GM18858 (cell line): Measurements from ENCODE around the gene ERBB4.
"Not testable (repeated sequence)": the region's sequence is repeated elsewhere in the genome, so short reads cannot be mapped to it uniquely, and the experiment has no call there.

Source experiments
- ATAC-seq: cut with Tn5 transposase; IDR thresholded peaks from one replicate; pipeline ENCODE4 v1.9.1; 2021; ENCODE audit not compliant: unreplicated experiment

Gene ERBB4

DNA sequence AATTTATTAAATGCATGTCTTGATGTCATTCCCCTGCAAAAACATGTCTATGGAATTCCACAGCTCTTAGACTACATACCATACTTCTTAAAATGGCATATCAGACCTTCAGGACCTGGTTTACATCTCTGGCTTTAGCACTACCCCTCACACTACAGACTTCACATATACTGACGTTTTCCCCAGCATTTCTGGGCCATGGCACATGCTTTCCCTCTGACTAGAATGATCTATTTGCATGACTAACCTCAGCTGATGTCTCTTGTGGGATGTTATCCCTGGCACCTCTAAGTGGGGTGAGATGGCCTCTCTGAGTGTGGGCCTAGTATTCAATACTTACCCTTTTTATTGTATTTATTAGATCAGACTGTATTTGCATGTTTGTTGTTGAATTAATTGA is 381.6 kb downstream of the ERBB4 start:
- ATAC-seq = no peak

DNA sequence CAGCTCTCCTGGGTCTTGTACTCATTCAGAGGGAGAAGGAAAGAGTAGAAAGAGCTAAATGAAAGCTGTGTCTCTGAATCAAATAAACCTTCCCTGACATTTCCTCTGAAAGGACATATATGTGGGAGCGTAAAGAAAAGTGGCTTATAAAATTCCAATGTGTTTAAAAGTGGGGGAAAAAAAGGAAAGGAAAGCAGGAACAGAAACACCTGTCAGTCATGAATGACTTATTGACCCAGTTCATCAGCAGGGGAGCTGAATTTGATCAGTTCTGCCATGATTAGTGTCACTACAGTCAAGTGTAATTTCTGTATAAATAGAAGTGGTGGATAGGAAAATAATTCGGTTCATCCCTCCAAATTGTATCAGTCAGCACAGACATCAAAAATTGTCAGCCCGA is 382.5 kb downstream of the ERBB4 start:
- no peak for ATAC-seq

DNA sequence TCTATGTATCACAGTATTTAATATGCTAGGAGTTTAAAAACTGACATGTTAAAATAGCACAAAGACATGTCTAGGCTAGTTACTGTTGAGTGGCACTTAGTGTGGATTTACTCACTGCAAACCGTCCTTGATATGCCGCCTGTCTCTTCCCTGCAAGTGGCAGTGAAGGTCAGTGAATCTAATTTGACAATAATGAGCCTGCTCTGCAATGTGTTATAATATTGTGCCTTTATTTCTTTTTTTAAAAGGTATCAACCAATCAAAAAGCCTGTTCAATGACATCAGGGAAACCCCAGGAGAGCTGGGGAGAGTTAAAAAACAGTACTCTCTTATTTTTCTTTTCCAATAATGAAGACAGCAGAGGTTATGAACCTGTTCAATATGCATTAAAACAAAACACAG is 384.1 kb downstream of the ERBB4 start:
- no peak for ATAC-seq

DNA sequence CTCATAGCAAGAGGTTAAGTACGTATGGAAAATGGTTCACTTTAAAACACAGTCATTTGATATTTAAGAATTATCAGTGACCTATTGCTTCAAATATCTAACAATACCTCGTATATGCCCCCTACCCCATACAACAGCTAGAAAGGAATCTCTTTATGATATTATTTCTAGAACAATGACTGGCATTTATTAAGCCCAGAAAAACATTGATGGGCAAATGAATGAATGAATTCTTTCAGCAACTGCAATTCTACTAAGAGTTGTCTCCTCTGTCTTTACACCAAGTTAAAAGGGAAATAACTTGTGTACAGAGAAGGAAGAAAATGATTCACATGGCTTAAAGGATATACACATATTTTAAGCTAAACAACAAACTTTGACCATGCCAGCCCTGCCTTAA is 384.7 kb downstream of the ERBB4 start:
- ATAC-seq = no peak

DNA sequence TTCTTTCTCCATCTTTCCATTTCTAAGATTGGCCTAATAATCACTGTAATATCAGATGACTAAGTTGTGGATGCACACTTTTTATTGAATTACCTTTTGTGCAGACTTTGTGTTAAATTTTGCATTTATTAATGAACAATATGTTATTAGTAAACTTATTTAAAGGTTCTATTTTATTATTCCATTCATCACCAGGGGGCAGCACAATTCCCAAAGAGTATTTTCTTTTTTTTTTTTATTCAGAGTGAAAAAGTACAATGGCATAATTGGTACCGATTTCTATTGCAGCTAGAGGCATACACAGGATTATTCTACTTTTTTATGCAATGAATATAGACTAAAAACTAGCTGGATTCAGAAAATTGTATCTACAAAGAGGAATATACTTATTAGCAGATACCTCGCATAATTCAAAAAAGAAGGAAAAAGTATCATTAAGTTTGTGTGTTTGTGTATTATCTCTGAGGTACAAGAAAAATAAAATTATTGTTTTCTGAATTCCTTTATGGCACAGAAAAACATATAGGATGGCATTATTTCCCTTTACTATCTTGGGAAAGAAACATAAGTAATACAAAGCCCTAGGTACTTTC is 390.6 kb downstream of the ERBB4 start:
- no peak for ATAC-seq

DNA sequence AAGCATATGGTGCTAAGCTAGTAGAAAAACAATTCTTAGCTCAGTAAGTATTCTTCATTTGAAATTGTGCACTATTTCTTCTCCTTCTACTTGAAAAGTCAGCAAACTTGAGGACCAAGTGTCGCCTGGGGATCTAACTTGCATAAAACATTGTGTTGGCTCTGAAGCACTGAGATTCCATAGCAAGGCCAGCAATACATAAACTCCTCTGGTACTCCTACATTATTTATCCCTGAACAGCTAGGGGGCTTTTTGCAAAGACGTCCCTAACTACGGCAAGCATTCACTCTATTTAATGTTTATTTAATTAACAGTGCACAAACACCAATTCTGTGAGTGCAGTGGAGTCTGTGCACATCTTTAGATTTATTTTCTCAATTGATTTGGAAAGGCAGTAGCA is 392.2 kb downstream of the ERBB4 start:
- no peak for ATAC-seq

DNA sequence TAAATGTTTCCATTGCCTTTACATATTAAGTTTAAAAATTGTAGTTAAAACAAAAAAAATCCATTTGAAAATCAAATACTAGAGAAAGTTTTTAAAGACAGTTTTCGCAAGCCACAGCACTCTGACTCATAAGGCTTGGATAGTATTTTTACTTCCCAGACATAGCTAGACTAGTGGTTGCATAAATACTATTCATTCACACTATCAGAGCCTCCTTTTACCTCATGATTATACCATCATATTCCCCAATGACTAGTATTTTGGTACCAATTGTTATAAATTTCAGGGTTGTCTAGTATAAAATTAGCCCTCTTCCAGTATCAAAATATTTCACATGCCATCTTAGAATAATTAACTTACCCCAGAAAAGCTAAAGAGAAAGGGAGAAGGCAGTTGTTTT is 393.5 kb downstream of the ERBB4 start:
- no peak for ATAC-seq

DNA sequence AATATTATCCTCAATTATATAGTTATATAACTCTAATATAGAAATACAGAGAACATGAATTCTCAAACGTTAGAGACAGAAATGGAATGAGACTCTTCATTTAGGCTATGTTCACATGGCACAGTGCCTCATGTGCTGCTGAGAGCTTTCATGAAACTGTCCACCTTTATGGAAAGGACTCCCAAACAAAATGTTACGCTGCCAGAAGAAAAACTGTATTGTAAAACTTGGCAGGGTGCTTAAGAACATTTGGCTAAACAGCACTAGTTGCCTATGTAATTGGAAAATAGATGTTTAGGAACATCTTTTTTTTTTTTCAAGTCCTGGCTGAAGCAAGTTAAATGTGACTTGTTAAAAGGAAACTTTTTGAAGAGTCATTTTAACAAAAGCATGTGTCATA is 396.0 kb downstream of the ERBB4 start:
- no peak for ATAC-seq

DNA sequence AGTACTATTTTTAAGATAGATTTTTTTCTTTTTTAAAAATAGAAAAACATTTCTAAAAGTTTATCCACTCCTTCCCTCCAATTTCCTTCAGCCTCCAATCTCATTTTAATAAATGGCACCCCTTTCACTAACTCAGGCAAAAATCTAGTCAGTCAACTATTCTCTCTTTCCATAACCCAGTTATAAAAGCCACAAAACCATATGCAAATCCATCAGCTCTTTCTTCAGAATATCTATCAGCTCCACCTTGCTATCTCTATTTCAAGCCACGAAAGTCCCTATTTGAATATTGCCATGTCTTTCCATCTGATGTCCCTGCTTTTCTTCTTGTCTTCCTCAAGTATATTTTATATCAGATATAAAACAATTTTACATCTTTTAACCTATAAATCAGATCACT is 397.1 kb downstream of the ERBB4 start:
- no peak for ATAC-seq

DNA sequence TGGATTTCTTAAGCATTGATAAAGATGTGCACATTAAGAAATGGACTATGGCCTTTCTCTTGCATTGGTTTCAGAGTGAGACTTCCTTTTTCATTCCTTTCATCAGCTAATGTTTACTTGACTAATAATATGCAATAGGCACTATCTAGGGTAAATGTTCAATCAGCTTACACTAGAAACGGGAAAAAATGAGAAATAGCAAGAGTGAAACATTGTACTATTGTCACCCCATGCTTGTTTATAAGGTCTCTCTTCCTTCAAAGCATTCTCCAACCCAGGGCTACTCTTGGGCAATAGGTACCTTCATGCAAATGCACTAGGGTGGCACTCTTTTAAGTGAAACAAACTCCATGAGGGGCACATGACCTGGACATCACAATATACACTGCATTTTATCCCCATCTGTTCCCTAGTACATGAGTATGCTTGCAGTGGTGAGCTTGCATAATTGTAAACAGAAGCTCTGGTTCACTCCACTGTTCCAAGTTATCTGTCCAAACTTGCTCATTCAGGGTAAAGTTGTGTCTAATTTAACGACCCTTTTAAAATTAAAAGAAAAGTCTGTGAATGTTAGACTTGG is 402.3 kb downstream of the ERBB4 start:
- no peak for ATAC-seq

DNA sequence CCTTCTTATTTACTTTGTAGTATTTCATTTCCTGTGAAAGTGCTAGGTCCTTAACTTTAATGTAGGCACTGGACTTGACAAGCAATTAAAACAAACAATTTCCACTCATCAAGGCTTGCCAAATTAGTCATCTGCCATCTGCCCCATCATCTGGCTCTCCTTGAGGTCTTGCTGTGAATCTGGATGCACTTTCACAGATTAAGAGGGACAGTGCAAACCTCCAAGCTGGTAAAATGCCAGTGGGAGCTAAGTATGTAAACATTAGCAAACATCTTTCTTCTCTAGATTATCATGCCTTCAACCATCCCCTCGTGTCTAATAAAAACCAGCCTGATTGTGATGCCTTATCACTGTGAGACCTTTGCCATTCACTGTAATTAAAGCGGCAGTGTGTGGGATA is 402.9 kb downstream of the ERBB4 start:
- ATAC-seq = no peak

DNA sequence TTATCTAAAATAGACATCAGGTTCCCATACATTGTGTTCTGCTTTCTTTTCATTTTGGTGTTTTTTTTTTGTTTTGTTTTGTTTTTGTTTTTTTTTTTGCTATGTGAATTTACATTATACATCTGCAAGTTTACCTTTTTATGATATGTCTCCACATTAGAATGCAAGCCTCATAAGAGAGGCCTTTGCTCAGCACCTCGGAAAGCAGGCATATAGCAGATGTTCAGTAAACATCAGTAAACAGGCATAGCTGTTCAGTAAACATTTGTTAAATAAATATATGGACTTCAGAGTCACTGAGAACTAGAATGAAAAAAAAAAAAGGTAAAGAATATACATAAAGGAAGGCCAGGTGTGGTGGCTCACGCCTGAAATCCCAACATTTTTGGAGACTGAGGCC is 405.3 kb downstream of the ERBB4 start:
- ATAC-seq = no peak

DNA sequence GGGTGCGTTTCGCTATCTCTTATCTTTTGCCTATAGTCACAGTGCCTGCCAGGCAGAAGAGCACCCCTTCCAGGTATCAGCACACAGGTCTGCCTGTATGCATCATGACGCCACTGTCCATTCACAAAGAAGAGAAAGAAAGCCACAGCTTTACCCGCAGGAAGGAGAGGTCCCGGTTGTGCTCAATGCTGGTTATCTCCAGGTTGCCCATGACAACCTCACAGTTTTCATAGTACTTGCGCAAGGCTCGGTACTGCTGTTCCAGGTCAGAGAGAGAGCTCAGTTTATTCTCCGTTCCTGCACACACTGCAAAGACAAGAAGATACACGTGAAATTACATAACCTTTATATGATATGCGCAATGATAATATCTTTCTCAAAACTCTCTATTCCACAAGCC is 414.0 kb downstream of the ERBB4 start:
- no peak for ATAC-seq

DNA sequence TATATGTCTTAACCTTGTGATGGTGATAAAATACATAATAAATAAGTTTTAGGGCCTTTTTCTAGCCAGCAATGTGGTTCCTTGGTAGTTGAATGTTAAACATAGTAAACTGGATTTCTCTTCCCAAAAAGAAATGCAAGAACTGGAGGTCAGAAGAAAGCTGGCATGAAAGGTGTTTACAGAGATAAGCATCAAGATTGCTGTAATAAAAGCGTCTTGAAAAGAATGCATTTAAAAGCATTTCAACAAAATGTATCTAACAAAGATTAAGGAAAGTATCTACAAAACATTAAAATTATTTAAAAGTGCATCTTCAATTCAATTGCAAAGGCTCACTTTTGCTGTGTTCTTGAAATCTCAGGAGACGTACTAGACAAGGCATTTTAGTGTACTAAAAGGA is 419.0 kb downstream of the ERBB4 start:
- no peak for ATAC-seq

DNA sequence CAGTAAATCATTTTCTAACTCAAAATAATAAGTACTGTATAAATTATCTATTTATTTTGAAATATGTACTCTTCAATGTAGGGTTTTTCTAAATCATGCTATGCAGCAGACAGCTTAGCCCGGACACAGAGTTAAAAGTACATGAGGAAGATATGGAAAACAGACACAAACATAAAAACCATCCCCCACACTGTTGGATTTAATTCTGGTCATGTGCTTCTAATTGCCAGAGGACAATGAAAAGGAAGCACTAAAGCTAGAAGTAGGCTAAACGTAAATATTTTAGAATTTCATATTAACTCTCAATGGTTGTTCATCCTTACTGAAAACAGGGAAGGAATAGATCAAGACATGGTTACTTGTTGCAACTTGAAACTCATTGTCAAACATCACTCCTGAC is 420.7 kb downstream of the ERBB4 start:
- no peak for ATAC-seq

DNA sequence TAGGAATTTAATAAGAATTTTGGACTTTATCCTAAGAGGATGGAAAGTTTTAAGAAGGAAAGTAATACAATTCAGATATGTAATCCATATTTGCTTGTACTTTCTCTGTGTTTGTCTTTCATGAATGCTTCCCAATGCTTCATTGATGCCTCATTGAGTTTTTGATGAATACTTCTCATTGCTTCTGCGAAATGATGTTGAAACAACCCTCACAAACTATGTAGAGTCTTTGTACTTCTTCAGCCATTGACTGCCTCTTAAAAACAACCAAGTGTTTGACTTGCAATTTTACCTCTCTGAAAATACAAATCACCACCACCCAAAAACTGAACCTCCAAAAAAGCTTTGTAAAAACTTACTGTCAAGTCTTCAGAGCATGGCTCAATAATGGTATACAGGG is 424.1 kb downstream of the ERBB4 start:
- no peak for ATAC-seq

DNA sequence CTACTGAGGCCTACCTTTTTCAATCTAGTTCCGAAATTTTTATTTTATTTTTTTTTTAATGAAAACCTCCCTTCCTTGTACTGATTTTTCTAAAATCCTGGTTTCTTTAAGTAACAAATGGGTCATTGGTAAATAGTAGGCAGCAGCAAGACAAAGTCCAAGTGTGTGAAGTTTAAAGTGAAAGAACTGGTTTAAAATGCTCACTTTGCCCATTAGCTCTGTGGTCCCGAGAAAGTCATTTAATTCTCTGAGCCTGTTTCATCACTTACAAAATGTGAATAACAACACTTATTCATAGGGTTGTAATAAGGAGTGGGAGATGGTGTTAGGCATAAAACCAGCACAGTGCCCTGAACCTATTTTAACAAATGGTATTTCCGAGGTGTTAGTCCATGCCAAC is 426.2 kb downstream of the ERBB4 start:
- ATAC-seq = no peak

DNA sequence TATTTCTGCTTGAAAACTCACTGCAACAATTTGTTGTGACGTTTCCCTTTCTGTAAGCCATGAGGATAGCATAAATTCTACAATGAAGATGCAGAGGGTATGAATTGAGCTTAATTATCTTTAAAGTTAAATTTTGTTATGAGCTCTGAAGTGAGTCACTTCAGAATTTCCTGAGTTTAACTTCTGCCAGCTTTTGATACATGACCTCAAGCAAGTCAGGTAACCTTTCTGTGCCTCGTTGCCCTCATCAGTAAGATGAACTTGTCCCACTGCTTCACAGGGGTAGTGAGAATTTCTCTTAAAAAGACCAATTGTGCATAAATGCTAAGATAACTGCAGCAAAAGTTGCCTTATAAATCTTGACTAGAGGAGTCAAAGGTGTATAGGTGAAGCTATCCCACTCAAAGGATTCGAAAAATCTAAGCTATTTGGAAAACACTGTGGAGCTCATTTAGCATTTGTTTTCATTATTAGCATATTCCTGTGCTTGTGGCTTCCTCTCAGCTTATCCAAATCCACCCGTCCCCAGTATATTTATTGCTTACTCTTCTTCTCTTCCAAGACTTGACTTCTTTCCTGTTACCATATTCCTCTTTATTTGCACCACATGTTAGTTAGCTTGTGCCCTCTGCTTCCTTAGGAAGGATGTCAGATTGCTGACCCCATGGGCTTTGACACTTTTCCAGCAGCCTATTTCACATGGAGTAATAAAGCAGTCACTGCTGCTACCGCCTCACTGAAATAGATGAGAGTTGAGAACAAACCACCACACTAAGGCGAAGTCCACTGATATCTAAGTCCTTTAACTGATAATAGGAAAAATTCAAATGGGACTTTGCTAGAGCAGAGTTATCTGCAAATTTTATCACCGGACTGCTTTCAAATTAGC is 428.6 kb downstream of the ERBB4 start:
- ATAC-seq = no peak

DNA sequence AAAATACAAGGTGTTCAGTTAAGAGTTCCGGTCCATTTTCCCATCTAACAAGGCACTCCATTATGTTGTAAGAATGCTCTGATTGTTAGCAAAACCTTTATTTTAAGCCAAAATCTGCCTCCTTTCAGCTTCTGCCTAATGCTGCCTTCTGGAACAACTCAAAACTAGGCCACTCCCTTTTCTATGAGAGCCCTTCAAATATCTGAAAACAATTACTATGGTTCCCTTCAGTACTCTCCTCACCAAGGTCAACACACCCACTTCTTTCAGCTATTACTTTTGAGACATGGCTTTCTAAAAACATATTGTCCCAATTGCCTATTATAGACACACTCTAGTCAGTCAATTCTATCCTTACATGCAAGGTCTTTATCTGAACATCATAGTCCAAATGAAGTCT is 429.4 kb downstream of the ERBB4 start:
- ATAC-seq = no peak

DNA sequence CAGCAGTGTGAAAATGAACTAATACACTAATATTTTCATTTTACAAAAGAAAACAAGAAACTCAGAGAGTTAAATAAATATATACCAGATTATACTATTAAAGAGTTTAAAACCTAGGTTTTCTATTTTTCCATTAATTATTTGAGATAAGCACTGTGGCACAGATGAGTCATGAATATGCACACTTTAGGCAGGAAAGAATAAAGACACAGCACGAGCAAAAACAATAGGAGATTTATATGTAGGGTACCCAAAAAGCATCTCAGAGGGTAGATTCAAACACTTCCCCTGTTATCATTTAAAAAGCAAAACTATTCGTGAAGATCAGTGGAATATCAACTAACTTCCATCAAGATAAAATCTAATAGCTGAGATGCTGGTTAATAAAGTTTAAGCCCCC is 430.6 kb downstream of the ERBB4 start:
- no peak for ATAC-seq

DNA sequence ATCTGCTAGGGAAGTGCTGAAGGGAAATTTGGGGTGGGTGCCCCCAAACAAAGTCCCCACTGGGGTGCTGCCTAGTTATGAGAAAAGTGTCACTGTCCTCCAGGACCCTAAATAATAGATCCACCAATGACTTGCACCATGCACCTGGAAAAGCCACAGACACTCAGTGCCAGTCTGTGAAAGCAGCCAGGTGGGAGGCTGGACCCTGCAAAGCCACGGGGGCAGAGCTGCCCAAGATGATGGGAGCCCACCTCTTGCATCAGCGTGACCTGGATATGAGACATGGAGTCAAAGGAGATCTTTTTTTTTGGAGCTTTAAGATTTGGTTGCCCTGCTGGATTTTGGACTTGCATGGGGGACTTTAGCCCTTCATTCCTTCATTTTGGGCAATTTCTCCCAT is 431.6 kb downstream of the ERBB4 start:
- ATAC-seq = no peak

DNA sequence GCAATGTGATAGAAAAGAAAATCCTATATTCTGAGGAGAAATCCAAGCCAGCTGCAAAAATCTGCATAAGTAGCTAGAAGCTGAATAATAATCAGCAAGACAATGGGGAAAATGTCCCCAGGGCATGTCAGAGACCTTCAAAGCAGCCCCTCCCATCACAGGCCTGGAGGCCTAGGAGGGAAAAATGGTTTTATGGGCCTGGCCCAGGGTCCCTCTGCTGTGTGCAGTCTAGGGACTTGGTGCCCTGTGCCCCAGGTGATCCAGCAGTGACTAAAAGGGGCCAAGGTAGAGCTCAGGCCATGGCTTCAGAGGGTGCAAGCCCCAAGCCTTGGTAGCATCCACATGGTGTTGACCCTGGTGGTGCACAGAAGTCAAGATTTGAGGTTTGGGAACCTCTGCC is 432.1 kb downstream of the ERBB4 start:
- ATAC-seq = not testable (repeated sequence)
